ENCODE data around the gene AGMO. TPM values are rescaled to one million over a fixed set of nuclear protein-coding genes. Genes with fewer than 3 reads are reported as not detected.

AGMO gene
- total and polyA plus RNA-seq, 2 of the 8 experiments (the other 6 are each of a cell fraction or from before 2014, with no cell fraction given), result 0.22 to 0.45 TPM

DNA sequence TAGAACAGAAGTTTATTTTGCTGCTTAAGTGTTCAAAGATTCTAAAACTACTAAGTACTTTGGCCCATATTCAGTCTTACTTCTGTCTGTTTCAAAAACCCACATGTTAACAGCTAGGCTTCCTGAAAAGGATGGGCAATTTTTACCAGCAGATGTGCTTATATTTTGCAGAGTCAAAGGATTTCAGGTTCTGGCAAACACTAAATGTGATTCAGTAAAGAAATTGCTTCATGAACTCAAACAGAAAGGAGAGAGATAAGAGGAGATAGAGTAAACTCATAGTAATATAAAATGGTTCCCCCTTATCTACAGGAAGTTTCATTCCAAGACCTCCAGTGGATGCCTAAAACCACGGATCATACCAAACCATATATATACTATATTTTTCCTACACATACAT is 248.5 kb downstream of the AGMO start:
- no peak overlapping the region for H4K8ac ChIP-seq (ENCODE audit: extremely low read depth, insufficient read depth, low read length)
- WGBS, 2 experiments (ENCODE audit: extremely low coverage in 1 of 2, insufficient coverage in 1 of 2, insufficient read length in 1 of 2, insufficient replicate concordance in 2 of 2, low coverage in 1 of 2, low lambda C conversion rate in 2 of 2, missing lambda C conversion rate in 1 of 2), result 95% methylated on average over 1 of the region's 1 CpG; no CpG with 5 or more reads in 1 of the 2 experiments
- no peak overlapping the region for H3K23ac ChIP-seq (ENCODE audit: insufficient read length)
- H3K23me2 ChIP-seq (ENCODE audit: low read depth, low read length), result no peaks in the 10 kb centered on the region
- ChIA-PET CTCF (ENCODE audit: partially characterized antibody) (interaction anchor here (0.6 kb wide), 1 partner anchor 451 kb away, joined by 3 read pairs; no protein-coding TSS in a partner anchor), POLR2A (ENCODE audit: partially characterized antibody) (no interaction called here)
- H2BK20ac ChIP-seq (ENCODE audit: low read length), result no peak overlapping the region
- H2BK5ac ChIP-seq (ENCODE audit: low read depth, low read length), result no peak overlapping the region
- H3K9me3 ChIP-seq (ENCODE audit: insufficient read depth in 2 of 2, low read depth in 1 of 2, low read length in 1 of 2), result no peaks in the 10 kb centered on the region
- no peak overlapping the region for H3K4ac ChIP-seq (replicated peaks; ENCODE audit: insufficient read length, low read depth, low read length)
- H3K4me1 ChIP-seq (replicated peaks in 1 of 4; ENCODE audit: control insufficient read depth in 3 of 4, insufficient read depth in 4 of 4, low read length in 3 of 4), result no peaks in the 10 kb centered on the region
- H4K91ac ChIP-seq (replicated peaks; ENCODE audit: insufficient read length, low read length), result no peak overlapping the region
- H3K4me3 ChIP-seq (ENCODE audit: extremely low read depth in 1 of 4, insufficient read depth in 2 of 4, low read depth in 3 of 4, low read length in 4 of 4), result no peak overlapping the region
- no peak overlapping the region for H3K27ac ChIP-seq (ENCODE audit: low read depth, low read length)
- H2AK5ac ChIP-seq (ENCODE audit: low read depth, low read length), result no peak overlapping the region
- no peaks in the 10 kb centered on the region for H4K20me1 ChIP-seq (replicated peaks in 1 of 2; ENCODE audit: control insufficient read depth in 1 of 2, insufficient read depth in 2 of 2, low read length in 2 of 2)
- no peak overlapping the region for H3K14ac ChIP-seq (ENCODE audit: insufficient read length)
- DNase-seq (ENCODE audit: low read depth in 1 of 2, low spot score in 2 of 2) (no peak), FAIRE-seq (no peak)
- H2BK12ac ChIP-seq (ENCODE audit: low read depth, low read length), result no peak overlapping the region
- H2BK120ac ChIP-seq (replicated peaks; ENCODE audit: low read depth, low read length), result no peak overlapping the region
- H2AFZ ChIP-seq (ENCODE audit: low read length), result no peak overlapping the region
- H3K18ac ChIP-seq (ENCODE audit: extremely low read depth, low read length), result no peak overlapping the region
- H3K79me1 ChIP-seq (ENCODE audit: low read depth, low read length), result no peaks in the 10 kb centered on the region
- H3K36me3 ChIP-seq (ENCODE audit: control insufficient read depth in 2 of 4, insufficient read depth in 4 of 4, low read length in 3 of 4), result no peaks in the 10 kb centered on the region
- H3K27me3 ChIP-seq (replicated peaks in 1 of 4; ENCODE audit: control insufficient read depth in 3 of 4, extremely low read depth in 1 of 4, insufficient read depth in 3 of 4, low read length in 3 of 4), result no peaks in the 10 kb centered on the region
- no peak overlapping the region for H3K56ac ChIP-seq (replicated peaks; ENCODE audit: insufficient read length, low read depth, low read length)
- H4K5ac ChIP-seq (ENCODE audit: insufficient read length, low read depth, low read length), result no peak overlapping the region
- H3K79me2 ChIP-seq (ENCODE audit: control insufficient read depth in 1 of 2, insufficient read depth in 2 of 2, low read length in 2 of 2), result no peaks in the 10 kb centered on the region
- H2BK15ac ChIP-seq (ENCODE audit: low read length), result no peak overlapping the region
- H3K4me2 ChIP-seq (ENCODE audit: insufficient read depth in 1 of 2, low read depth in 2 of 2, low read length in 2 of 2), result no peak overlapping the region
- H3K9ac ChIP-seq (replicated peaks in 1 of 4; ENCODE audit: extremely low read depth in 1 of 4, low read depth in 3 of 4, low read length in 3 of 4), result no peak overlapping the region
- no peak for TF ChIP-seq CHD2 (IDR thresholded peaks at IDR 0.05; ENCODE audit: low read length)
- no peak for TF ChIP-seq EZH2 (IDR thresholded peaks at IDR 0.05; ENCODE audit: low read depth, low read length, severe bottlenecking)
- TF ChIP-seq SRF (IDR thresholded peaks at IDR 0.05; ENCODE audit: low read depth, low read length), result no peak
- no peak for TF ChIP-seq TAF1 (IDR thresholded peaks at IDR 0.05; ENCODE audit: low read depth, low read length)
- no peak for TF ChIP-seq YY1 (IDR thresholded peaks at IDR 0.05; ENCODE audit: low read depth, low read length)
- no peak for TF ChIP-seq FOSL1 (IDR thresholded peaks at IDR 0.05; ENCODE audit: insufficient read depth, low read depth, low read length)
- TF ChIP-seq POLR2AphosphoS5 (IDR thresholded peaks at IDR 0.05; ENCODE audit: low read depth, low read length), result no peak
- TF ChIP-seq CTBP2 (IDR thresholded peaks at IDR 0.05; ENCODE audit: borderline replicate concordance, insufficient read depth, insufficient read length, low read length), result no peak
- no peak for TF ChIP-seq MAFK (IDR thresholded peaks at IDR 0.05; ENCODE audit: low read depth, low read length)
- no peak for TF ChIP-seq TAF7 (optimal IDR thresholded peaks at IDR 0.05; ENCODE audit: borderline replicate concordance, low read depth, low read length)
- no peak for TF ChIP-seq CREB1 (IDR thresholded peaks at IDR 0.05)
- no peak for TF ChIP-seq RAD21 (IDR thresholded peaks at IDR 0.05 in 1 of 2, conservative IDR thresholded peaks at IDR 0.05 in 1 of 2; ENCODE audit: low read depth in 2 of 2, low read length in 2 of 2)
- TF ChIP-seq, protein P1, sequence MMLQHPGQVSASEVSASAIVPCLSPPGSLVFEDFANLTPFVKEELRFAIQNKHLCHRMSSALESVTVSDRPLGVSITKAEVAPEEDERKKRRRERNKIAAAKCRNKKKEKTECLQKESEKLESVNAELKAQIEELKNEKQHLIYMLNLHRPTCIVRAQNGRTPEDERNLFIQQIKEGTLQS (IDR thresholded peaks at IDR 0.05; ENCODE audit: insufficient read depth, low read depth, low read length), result no peak
- TF ChIP-seq ASH2L (IDR thresholded peaks at IDR 0.05; ENCODE audit: low read length), result no peak
- TF ChIP-seq CHD1 (IDR thresholded peaks at IDR 0.05; ENCODE audit: low read depth, low read length), result no peak
